HEK293 (cell line): ENCODE data around the gene EIF2D.

Source experiments
- YY1 ChIP-seq: fragments of 450-650 bp; formaldehyde crosslinking; IDR thresholded peaks from 2 replicates; pipeline ENCODE4 v1.5.1; 2018; ENCODE audit warnings: missing biosample characterization, missing genetic modification characterization
- TF ChIP-seq, protein P1 (sequence below): fragments of 450-650 bp; formaldehyde crosslinking; IDR thresholded peaks from 2 replicates; pipeline ENCODE4 v1.5.1; 2016; ENCODE audit warnings: missing biosample characterization, missing genetic modification characterization
- TF ChIP-seq, protein P2 (sequence below): fragments of 450-650 bp; formaldehyde crosslinking; IDR thresholded peaks from 2 replicates; pipeline ENCODE4 v1.5.1; 2016; ENCODE audit warnings: missing biosample characterization, missing genetic modification characterization

DNA sequence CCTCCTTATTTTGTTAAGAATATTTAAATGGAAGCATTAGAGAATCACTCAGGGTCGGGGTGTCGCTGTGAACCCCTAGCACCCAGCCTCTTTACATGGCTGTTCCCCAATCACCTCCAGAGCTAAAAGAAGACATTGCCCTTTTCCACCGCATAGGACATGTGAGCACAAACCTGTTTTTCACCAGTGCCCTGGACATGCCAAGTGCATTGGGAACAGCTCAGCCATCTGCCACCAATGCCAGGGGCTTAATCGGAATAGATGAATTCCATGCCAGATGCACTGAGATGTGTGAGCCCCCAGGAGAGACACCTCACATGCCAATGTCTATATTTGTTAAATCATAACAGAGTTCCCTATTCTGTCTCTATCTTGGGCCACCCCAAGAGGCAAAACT, 33.3 kb downstream of the EIF2D start:
- TF ChIP-seq, protein P1, sequence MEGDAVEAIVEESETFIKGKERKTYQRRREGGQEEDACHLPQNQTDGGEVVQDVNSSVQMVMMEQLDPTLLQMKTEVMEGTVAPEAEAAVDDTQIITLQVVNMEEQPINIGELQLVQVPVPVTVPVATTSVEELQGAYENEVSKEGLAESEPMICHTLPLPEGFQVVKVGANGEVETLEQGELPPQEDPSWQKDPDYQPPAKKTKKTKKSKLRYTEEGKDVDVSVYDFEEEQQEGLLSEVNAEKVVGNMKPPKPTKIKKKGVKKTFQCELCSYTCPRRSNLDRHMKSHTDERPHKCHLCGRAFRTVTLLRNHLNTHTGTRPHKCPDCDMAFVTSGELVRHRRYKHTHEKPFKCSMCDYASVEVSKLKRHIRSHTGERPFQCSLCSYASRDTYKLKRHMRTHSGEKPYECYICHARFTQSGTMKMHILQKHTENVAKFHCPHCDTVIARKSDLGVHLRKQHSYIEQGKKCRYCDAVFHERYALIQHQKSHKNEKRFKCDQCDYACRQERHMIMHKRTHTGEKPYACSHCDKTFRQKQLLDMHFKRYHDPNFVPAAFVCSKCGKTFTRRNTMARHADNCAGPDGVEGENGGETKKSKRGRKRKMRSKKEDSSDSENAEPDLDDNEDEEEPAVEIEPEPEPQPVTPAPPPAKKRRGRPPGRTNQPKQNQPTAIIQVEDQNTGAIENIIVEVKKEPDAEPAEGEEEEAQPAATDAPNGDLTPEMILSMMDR (tag by site-specific recombination), result no peak
- TF ChIP-seq YY1 (tag by site-specific recombination), result no peak
- TF ChIP-seq, protein P2, sequence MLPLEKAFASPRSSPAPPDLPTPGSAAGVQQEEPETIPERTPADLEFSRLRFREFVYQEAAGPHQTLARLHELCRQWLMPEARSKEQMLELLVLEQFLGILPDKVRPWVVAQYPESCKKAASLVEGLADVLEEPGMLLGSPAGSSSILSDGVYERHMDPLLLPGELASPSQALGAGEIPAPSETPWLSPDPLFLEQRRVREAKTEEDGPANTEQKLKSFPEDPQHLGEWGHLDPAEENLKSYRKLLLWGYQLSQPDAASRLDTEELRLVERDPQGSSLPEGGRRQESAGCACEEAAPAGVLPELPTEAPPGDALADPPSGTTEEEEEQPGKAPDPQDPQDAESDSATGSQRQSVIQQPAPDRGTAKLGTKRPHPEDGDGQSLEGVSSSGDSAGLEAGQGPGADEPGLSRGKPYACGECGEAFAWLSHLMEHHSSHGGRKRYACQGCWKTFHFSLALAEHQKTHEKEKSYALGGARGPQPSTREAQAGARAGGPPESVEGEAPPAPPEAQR (tag by site-specific recombination), result no peak
